A673 (cell line): ENCODE data around the gene PIK3R6. TPM values are rescaled to one million over a fixed set of nuclear protein-coding genes. Genes with fewer than 3 reads are reported as not detected.

Experiments used
- BruUV-seq: library from RNA; stranded (reverse); fragments of 400-500 nt; replicated peaks from 2 replicates; lab custom pipeline; 2021; lab: Mats Ljungman, UMichigan
- CTCF ChIA-PET: fragments of 300-600 bp; sonication (Branson Sonifier 250); formaldehyde crosslinking; loops from one replicate; lab custom pipeline; 2022; ENCODE audit warnings: antibody characterized with exemption; lab: Charles Lee
- POLR2A ChIA-PET: fragments of 300-600 bp; sonication (Branson Sonifier 250); formaldehyde crosslinking; loops from one replicate; lab custom pipeline; 2022; ENCODE audit warnings: antibody characterized with exemption; ENCODE audit not compliant: low non-redundant PET; lab: Charles Lee
- DNase-seq: peaks from one replicate; pipeline ENCODE4 v3.0.0-alpha.2; 2015; ENCODE audit warnings: low spot score
- H3K27ac ChIP-seq: fragments of 200-600 bp; sonication (generic); 2 replicates; pipeline ENCODE4 v1.5.1; 2016; ENCODE audit warnings: mixed run types, low read depth, mild to moderate bottlenecking, mixed read lengths, antibody characterized with exemption, low read length; ENCODE audit not compliant: poor library complexity, severe bottlenecking
- H3K27me3 ChIP-seq: fragments of 200-600 bp; sonication (generic); replicated peaks from 2 replicates; pipeline ENCODE4 v1.6.1; 2017; ENCODE audit warnings: mixed run types, low read depth, mild to moderate bottlenecking, mixed read lengths, antibody characterized with exemption, low read length; ENCODE audit not compliant: insufficient read depth, poor library complexity
- H3K36me3 ChIP-seq: fragments of 200-600 bp; sonication (generic); 2 replicates; pipeline ENCODE4 v1.6.1; 2016; ENCODE audit warnings: mixed run types, mild to moderate bottlenecking, mixed read lengths, antibody characterized with exemption, low read length; ENCODE audit not compliant: insufficient read depth, poor library complexity, severe bottlenecking
- H3K4me1 ChIP-seq: fragments of 200-600 bp; sonication (generic); 2 replicates; pipeline ENCODE4 v1.6.1; 2017; ENCODE audit warnings: mixed run types, mild to moderate bottlenecking, mixed read lengths, antibody characterized with exemption, low read length; ENCODE audit not compliant: insufficient read depth, poor library complexity, severe bottlenecking
- H3K4me3 ChIP-seq: fragments of 200-600 bp; sonication (generic); 2 replicates; pipeline ENCODE4 v1.5.1; 2016; ENCODE audit warnings: low read depth, mixed run types, mild to moderate bottlenecking, mixed read lengths, low read length; ENCODE audit not compliant: poor library complexity, severe bottlenecking
- H3K9me3 ChIP-seq: fragments of 200-600 bp; sonication (generic); 2 replicates; pipeline ENCODE4 v1.6.1; 2016; ENCODE audit warnings: mixed run types, low read depth, mild to moderate bottlenecking, mixed read lengths, antibody characterized with exemption, low read length; ENCODE audit not compliant: poor library complexity, severe bottlenecking
- CTCF ChIP-seq: fragments of 300-800, 200-600 bp; sonication (generic); conservative IDR thresholded peaks from 2 replicates; pipeline ENCODE4 v1.5.1; 2017; ENCODE audit warnings: low read depth, mild to moderate bottlenecking, antibody characterized with exemption, low read length, moderate library complexity, mixed read lengths
- EZH2 ChIP-seq: fragments of 200-600 bp; sonication (generic); IDR thresholded peaks from 2 replicates; pipeline ENCODE4 v1.6.1; 2017; ENCODE audit warnings: borderline replicate concordance, low read depth, mild to moderate bottlenecking, mixed read lengths, antibody characterized with exemption, low read length; ENCODE audit not compliant: poor library complexity, severe bottlenecking
- intact Hi-C: fragments of 100-400 bp; cut with micrococcal nuclease; formaldehyde crosslinking; loops from one replicate; pipeline ENCODE4 v1.10.0; 2022; ENCODE audit not compliant: unreplicated experiment
- total RNA-seq: library from RNA; stranded (reverse); gene quantifications from 2 replicates; pipeline ENCODE4 v1.2.3, GENCODE V29; 2021

PIK3R6 gene
- total RNA-seq, 1 experiment from 2014 or later, result not detected

DNA sequence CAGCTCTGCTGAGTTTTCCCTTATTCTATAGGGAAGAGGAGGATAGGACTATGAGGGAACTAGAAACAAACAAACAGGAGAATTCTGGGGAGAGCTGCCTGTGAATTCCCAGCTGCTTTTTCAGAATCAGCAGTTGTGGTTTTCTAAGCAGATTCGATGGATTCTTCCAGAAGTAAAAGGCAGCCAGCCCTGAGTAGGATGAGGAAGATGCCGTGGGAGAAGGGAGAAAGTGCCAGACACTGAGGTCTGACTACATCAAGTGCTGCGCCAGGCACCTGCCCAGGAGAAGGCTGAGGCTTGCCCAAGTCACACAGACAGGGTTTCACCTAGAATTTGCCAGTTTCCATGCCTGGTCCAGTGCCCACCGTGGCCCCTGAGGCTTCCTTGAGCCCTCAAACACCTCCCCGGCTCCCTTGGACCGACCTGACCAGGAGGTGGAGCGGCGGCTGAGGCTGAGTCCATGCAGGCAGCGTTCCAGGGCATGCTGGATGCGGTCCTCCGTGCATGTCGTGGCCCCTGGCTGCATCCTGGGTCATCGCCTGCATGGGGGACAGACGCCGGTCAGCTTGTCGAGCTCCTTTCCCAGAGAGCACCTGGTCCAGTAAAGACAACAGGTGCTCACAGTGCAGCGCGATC is 43.6 kb upstream of the PIK3R6 start:
- no peaks in the 10 kb centered on the region for H3K4me1 ChIP-seq
- H3K36me3 ChIP-seq, result no peaks in the 10 kb centered on the region
- no peak overlapping the region for H3K4me3 ChIP-seq
- no peak for DNase-seq
- CTCF ChIA-PET, result no interaction called here
- POLR2A ChIA-PET, result no interaction called here
- H3K27ac ChIP-seq, result no peak overlapping the region
- no peaks in the 10 kb centered on the region for H3K9me3 ChIP-seq
- H3K27me3 ChIP-seq, result peaks cover 15% of the 10 kb centered on the region
- intact Hi-C loops, result no loop called here
- no TSS peak for BruUV-seq
- no peak for TF ChIP-seq CTCF
- TF ChIP-seq EZH2, result no peak

GRCh38 chr17:8909586-8910270 is 42.3 kb upstream of the PIK3R6 start:
- H3K4me3 ChIP-seq, result no peak overlapping the region
- ChIA-PET POLR2A (interaction anchor here (0.5 kb wide), 1 partner anchor 269 kb away, joined by 3 read pairs; no protein-coding TSS in a partner anchor), CTCF (no interaction called here)
- BruUV-seq, result no TSS peak
- H3K4me1 ChIP-seq, result no peaks in the 10 kb centered on the region
- H3K9me3 ChIP-seq, result no peaks in the 10 kb centered on the region
- TF ChIP-seq EZH2 (no peak), CTCF (no peak)
- H3K36me3 ChIP-seq, result no peaks in the 10 kb centered on the region
- no peak for DNase-seq
- peaks cover 23% of the 10 kb centered on the region for H3K27me3 ChIP-seq
- no peak overlapping the region for H3K27ac ChIP-seq
- intact Hi-C loops, result no loop called here

DNA sequence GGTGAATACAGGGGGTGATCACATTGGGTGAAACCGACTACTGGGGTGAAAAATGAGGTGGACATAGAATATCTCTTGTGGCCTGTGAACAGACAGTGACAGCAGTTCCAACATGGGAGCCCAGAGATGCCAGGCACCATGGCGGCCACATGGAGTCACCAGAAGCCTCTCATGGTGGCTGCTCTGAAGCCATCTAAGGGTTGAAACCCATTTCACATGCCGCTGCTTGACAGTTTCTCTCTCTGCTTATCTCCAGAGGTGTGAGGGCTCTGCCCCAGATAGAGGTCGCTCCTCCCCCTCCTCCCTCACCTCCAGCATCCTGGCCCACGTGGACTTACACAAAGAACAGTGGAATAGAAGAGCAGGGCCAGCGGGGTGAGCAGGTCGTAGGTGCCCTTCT is 37.9 kb upstream of the PIK3R6 start:
- intact Hi-C loops, result no loop called here
- ChIA-PET POLR2A (no interaction called here), CTCF (no interaction called here)
- no peak for DNase-seq
- Histone ChIP-seq H3K27me3 (peaks cover 22% of the 10 kb centered on the region), H3K36me3 (no peaks in the 10 kb centered on the region), H3K4me3 (no peak overlapping the region), H3K9me3 (no peaks in the 10 kb centered on the region), H3K27ac (no peak overlapping the region), H3K4me1 (no peaks in the 10 kb centered on the region)
- BruUV-seq, result no TSS peak
- TF ChIP-seq EZH2 (no peak), CTCF (no peak)
